Measurements from ENCODE around the gene KLK1.
A peak's percentile ranks its signal among the peaks of the same experiment; 100 is the strongest.
"Not testable (repeated sequence)": the region's sequence is repeated elsewhere in the genome, so short reads cannot be mapped to it uniquely, and the experiment has no call there.

Gene KLK1

DNA sequence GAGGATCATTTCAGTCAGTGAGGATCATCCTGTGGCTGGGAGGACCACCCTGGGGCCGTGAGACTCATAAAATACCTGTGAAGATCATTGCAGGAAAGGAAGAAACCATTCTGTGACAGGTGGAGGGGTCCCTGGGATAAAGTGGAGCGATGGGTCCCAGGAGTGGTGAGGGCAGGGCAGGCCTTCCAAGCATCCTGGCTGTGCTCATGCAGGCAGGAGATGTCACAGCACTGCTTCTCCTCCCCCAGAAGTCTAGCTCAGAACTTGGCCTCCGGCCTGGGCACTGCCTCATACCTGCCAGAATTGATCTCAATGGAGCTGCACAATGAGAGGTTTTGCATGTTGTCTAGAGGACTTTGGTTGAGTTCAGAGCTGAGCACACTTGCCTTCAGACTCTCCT lies 11.1 kb downstream of the KLK1 start:
- no peak for FAIRE-seq

DNA sequence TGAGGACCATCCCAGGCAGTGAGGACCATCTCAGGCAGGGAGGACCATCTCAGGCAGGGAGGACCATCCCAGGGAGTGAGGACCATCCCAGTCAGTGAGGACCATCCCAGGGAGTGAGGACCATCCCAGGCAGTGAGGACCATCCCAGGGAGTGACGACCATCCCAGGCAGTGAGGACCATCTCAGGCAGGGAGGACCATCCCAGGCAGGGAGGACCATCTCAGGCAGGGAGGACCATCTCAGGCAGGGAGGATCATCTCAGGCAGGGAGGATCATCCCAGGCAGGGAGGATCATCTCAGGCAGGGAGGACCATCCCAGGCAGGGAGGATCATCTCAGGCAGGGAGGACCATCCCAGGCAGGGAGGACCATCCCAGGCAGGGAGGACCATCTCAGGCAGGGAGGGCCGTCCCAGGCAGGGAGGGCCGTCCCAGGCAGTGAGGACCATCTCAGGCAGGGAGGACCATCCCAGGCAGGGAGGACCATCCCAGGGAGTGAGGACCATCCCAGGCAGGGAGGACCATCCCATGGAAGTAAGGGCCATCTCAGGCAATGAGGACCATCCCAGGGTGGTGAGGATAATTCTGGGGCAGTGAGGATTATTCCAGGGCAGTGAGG lies 11.9 kb downstream of the KLK1 start:
- not testable (repeated sequence) for FAIRE-seq

GRCh38 chr19:50808856-50809255 lies 14.7 kb downstream of the KLK1 start:
- FAIRE-seq = no peak

GRCh38 chr19:50804420-50805272 lies 18.9 kb downstream of the KLK1 start:
- FAIRE-seq = peak; percentile 92

- FAIRE-seq = no peak
These were observed 19.8 kb downstream of the KLK1 start for GRCh38 chr19:50803633-50804419.

DNA sequence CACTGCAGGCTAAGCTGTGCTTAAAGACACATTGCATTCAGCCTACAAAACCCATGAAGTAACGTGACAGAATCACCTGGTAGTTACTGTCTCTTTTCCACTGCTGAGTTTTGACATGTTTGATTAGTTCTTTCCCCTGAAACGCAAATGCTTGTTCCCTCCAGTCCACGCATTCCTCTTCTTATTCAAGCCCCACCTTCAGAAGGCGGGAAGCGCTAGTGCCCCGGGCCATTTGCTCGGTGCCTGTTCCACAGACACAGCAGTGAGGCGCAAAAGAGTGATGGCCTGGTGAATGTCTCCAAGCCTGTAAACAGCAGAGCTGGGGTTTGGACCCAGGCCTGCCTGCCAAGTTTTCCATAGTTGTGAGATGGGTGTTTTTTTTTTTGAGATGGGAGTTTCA lies 22.5 kb downstream of the KLK1 start:
- no peak for FAIRE-seq

DNA sequence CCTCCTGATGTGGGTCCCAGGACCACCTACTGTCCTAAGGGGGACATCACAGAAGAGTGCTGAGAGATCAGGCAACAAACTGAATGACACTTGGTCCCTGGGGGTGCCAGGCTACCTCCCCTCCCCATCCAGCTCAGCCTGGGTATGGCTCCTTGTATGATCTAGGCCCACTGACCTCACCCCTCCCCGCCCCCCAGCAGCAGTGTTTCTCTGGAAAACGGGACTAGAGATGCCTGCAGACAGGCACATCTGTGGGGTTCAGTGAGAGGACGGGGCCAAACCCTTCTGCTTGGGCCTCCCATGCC lies 24.1 kb downstream of the KLK1 start:
- FAIRE-seq = no peak

DNA sequence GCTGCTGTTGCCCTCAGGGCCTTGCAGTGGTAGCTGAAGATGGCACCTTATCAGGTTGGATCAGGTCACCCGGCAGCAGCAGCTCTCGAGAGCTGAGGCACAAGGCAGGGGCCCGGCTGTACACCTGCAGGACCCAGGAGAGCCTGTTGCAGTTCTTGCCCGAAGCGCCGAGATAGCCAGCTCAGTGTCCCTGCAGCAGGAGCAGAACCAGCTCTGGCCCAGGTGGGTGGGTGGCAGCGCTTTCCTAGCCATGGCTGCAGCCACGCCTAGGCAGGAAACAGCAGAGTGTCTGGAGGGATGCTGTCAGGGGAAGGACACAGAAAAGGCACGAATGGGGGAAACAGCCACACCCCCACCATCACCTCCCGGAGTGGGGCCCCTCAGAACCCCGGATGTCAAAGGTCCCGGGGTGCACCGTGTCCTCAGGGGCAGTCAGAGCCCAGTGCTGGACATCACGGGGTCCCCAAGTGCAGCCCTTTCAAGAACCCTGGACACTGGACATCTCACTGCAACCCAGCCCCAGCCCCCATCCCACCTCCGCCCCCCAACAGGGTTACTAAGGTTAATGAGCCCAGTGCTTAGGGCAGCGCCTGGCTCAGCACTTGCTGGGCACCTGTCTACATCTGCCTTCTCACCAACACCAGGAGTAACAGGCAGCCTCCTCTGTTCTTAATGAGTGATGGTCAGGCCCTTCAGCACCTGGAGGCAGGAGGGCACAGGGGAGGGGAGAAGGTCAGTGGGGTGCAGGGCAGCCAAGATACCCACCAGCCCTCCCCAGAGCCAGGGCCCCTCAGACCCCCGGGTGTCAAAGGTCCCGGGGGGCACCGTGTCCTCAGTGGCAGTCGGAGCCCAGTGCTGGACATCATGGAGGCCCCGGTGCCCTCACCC lies 24.7 kb downstream of the KLK1 start:
- no peak for FAIRE-seq

GRCh38 chr19:50797781-50798658 lies 25.6 kb downstream of the KLK1 start:
- no peak for FAIRE-seq

- no peak for FAIRE-seq
These were observed 26.2 kb downstream of the KLK1 start for GRCh38 chr19:50797429-50797780.

DNA sequence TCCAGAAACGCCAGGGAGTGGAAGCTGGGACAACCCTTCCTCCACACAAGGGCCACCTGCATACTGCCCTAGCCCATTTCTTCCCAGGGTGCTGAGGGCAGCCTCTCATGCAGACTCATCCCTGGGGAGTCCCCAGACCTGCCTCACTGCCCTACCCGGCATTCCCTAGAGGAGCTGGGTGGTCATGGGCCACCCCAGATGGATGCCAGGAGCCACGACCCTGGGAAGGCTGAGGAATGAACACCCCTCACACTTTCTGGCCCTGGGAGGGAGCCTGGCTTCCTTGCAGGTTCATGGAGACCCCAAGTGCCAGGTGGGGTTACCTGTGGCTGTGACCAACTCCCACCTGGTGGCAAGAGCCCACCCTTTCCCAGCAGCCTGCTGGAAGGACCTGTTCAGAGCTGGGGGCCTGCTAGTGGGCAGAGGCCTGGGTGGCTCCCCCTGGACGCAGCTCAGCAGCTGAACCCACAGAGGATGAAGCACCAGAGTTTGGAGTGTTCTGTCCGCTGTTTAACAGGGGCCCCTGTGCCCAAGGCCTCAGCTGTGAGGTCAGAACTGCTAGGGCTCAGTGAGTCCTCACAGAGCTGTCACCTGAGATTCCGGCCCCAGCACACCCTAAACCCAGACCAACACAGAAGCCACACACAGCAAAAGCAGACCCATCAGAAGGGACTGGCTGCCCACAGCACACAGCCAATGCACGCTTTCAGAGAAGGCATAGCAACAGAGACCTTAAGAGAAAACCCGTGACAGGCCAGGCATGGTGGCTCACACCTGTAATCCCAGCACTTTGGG lies 26.8 kb downstream of the KLK1 start:
- no peak for FAIRE-seq

DNA sequence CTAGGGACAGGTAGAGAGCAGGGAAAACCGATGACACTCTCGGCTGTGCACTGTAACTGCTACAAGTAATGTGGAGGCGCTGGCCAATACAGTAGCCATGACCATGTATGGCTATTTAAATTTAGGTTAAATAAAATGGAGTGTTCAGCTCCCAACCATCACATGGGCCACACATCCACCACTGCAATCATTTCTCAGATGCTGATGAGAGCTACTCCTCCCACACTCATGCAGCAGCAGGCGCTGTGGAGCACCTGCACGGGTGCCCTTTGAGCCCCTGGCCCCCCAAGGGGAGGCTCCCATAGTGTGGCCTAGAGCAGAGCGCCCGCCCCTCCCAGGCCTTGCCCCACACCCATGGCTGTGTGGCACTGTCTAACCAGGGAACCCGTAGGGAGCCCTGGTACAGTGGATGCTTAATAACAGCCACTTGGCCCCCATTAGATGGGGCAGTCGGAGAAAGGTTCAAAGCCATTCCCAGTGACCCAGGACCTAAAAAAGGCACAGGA lies 27.4 kb downstream of the KLK1 start:
- no peak for FAIRE-seq

DNA sequence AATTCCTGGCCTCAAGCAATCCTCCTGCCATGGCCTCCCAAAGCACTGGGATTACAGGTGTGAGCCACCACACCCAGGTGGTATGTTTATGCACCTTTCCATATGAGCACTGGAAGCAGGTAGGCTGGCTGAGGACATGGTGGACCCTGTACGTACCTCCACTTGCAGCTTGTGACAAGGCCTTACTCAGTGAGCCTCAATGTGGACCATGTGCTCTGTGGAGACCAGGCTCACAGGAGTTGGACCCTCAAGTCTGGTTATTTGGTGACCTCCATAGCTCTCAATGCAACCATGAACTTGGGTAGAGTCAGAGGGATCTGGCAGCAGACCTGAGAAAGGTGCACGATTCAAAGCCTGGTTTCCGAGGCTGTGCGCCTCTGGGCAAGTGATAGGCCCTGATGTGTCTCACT lies 27.9 kb downstream of the KLK1 start:
- FAIRE-seq = no peak

DNA sequence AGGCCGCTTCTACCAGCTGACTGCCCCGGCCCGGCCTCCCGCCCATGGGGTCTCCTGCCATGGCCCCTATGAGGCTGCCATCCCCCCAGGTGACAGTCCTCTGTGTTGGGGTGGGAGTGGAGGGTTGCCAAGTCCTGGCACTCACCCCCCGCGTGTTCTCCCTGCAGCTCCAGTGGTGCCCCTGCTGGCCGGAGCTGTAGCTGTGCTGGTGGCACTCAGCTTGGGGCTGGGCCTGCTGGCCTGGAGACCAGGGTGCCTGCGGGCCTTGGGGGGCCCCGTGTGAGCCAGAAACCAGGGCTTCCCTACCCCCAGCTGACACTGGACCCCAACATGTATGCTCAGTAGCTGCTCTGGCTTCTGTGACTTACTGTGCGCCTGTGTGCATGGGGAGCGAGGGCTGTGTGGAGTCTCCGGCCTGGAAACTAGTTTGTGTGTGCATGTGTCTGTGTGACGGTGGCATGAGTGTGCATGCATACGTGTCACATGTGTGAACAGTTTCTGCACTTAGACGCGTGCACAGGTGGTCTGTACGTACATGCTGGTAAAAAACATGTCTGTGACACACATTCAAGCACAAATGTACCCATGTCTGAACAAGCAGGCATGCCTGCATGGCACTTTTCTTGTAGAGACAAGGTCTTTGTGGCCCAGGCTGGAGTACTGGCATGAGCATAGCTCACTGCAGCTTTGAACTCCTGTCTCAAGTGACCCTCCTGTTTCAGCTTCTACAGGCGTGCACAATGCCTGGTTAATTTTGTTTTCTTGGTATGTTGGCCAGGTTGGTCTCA lies 28.5 kb downstream of the KLK1 start:
- no peak for FAIRE-seq

GRCh38 chr19:50794074-50794875 lies 29.3 kb downstream of the KLK1 start:
- FAIRE-seq = no peak

GRCh38 chr19:50793558-50794065 lies 30.0 kb downstream of the KLK1 start:
- FAIRE-seq = no peak

DNA sequence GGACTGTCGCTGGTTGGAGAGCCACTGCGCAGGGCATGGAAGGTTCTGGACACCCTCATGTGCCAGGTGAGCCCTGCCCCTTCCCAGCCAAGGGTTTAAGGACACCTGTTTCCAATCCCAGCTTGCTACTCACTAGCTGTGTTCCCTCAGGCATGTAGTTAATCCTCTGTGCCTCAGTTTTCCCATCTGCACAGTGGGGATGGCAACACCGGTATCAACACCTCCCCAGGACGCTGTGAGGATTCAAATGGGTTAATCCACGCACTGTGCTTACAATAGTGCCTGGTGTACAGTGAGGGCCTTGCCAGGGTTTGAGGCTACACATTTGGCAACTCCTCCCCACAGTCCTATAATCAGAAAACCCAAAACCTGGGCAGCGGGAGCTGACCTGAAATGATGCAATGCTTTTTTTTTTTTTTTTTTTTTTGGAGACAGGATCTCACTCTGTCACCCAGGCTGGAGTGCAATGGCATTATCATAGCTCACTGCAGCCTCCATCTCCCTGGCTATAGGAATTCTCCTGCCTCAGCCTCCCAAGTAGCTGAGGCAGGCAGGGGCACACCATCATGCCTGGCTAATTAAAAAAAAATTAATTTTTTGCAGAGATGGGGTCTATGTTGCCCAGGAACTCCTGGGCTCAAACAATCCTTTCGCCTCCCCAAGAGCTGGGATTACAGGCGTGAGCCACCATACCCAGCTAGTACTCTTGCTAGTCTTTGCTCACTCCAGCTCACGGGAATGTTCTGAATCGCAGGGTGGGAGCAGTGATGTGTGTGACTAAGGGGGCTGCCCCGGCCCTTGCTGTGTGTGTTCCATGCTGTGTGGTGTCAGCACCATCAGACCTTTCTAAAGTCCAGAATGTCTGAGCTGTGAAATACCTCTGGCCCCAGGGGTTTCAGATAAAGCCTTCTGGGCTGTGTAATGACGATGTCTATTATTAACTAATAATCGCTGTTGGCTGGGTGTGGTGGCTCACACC lies 31.0 kb downstream of the KLK1 start:
- FAIRE-seq = no peak
